Erythroblast (primary cell): ENCODE data around the gene FRMPD2.

Source experiments
- GATA1 ChIP-seq: IDR thresholded peaks from 2 replicates; pipeline ENCODE4 v1.6.1; 2011; ENCODE audit warnings: low read depth, mild to moderate bottlenecking, control low read depth, low read length, moderate library complexity
- POLR2A ChIP-seq: IDR thresholded peaks from 2 replicates; pipeline ENCODE4 v1.6.1; 2011; ENCODE audit warnings: mild to moderate bottlenecking, low read length

GRCh38 chr10:48292616-48293015 lies 18.1 kb upstream of the FRMPD2 start:
- TF ChIP-seq POLR2A (no peak), GATA1 (no peak)
